Left cardiac atrium (tissue), 4 donors: Measurements from ENCODE around the gene NCOA7. TPM values are rescaled to one million over a fixed set of nuclear protein-coding genes. Genes with fewer than 3 reads are reported as not detected.

ENCODE experiments used
- ATAC-seq, 2 donors: fragments of 200-7000 bp; cut with Tn5 transposase; one replicate each; pipeline ENCODE4 v1.9.1; 2020; ENCODE audit warnings: mild to moderate bottlenecking in 2 of 2, moderate library complexity in 2 of 2
- DNase-seq: peaks from one replicate; pipeline ENCODE4 v3.0.0-alpha.2; 2020
- intact Hi-C, 2 donors: fragments of 100-400 bp; cut with DNase I; formaldehyde crosslinking; loops; one replicate each; pipeline versions ENCODE4 v1.14.1 to v1.15.1; 2022 to 2023
- total RNA-seq, 2 donors: library from RNA; stranded (reverse); fragmentation: NEBNext Ultra II Directional; extraction: Animal tissue kit (Norgen Biotek cat#: 25700); gene quantifications; one replicate each; pipeline ENCODE4 v1.2.1, GENCODE V29; 2021
- donor health status: DM: no; HTN: yes; CAD: no.
- donor health status: DM: no; HTN: yes; CAD: no; lungs with severe emphysema.
- donor health status: DM: yes; HTN: yes; CAD: no.
- donor health status: Dilated cardiomyopathy.

The NCOA7 gene
- total RNA-seq, 2 donors from 2014 or later: 18.4 to 24.8 TPM

- peak in 1 of 2 donors; percentile 36 for ATAC-seq
- no peak for DNase-seq
- intact Hi-C loops: loop anchor here (2.0 to 10.0 kb wide), 3 partner anchors 173 to 191 kb away; partner anchors contain the start of gene HINT3 (in 2 of the 2)
Measured at GRCh38 chr6:125781314-125781868, 9.4 kb upstream of the NCOA7 start.

DNA sequence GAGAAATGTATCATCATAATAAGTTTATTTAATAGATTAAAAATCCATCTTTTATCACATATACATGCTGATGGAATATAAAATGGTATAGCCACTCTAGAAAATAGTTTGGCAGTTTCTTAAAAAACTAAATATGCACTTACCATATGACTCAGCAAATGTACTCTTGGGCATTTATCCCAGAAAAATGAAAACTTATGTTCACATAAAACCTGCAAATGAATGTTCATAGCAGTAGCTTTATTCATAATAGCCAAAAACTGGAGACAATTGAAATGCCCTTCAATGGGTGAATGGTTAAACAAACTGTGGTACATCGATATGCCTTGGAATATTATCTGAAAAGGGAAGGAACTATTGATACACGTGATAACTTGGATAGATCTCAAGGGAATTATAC is 6.4 kb upstream of the NCOA7 start:
- DNase-seq (no peak), ATAC-seq (no peak)
- intact Hi-C loops: loop anchor here (5.0 to 10.0 kb wide), 2 partner anchors 170 to 188 kb away; partner anchors contain the start of gene HINT3 (in 1 of the 2)

- intact Hi-C loops: loop anchor here in 1 of 2 donors (10.0 kb wide), 1 partner anchor 167 kb away; the partner anchor contains the start of gene HINT3
- ATAC-seq (no peak), DNase-seq (no peak)
Measured at GRCh38 chr6:125787791-125788190, 3.0 kb upstream of the NCOA7 start.

- ATAC-seq: no peak
- intact Hi-C loops: loop anchor here in 1 of 2 donors (10.0 kb wide), 1 partner anchor 166 kb away; the partner anchor contains the start of gene HINT3
Measured at GRCh38 chr6:125789167-125789566, 1.6 kb upstream of the NCOA7 start.

GRCh38 chr6:125789576-125790357 is 993 bp upstream of the NCOA7 start:
- intact Hi-C loops: loop anchor here in 1 of 2 donors (10.0 kb wide), 1 partner anchor 165 kb away; the partner anchor contains the start of gene HINT3
- peak; percentile 45 for DNase-seq
- peak; percentile 23 to 31 for ATAC-seq

More at GRCh38 chr6:125789167-125789566, 1.6 kb upstream of the NCOA7 start:
- no peak for DNase-seq

- intact Hi-C loops: no loop called here
- peak; percentile 34 to 62 for ATAC-seq
- DNase-seq: peak; percentile 44
Measured at GRCh38 chr6:125791151-125791819, 525 bp downstream of the NCOA7 start.

DNA sequence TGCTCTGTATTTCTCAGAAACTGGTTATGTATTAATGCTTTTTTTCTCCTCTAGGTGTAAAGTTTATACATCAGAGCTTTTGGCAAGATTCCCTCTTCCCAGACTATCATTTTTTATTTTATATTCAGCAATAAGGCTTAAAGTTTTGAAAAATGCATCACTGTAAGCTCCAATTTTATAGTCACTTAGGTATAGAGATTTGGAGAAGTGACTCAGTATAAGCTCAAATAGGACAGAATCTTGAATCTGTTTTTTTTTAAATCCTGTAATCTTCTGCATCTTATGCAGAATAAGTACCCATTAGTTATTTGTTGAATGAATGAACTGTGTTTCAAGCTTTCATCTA is 1.0 kb downstream of the NCOA7 start:
- no peak for ATAC-seq
- intact Hi-C loops: no loop called here
- DNase-seq: no peak

GRCh38 chr6:125792172-125792571 is 1.4 kb downstream of the NCOA7 start:
- intact Hi-C loops: no loop called here
- DNase-seq: no peak
- ATAC-seq: no peak

GRCh38 chr6:125792680-125793079 is 1.9 kb downstream of the NCOA7 start:
- no peak for ATAC-seq
- intact Hi-C loops: no loop called here
- DNase-seq: no peak

DNA sequence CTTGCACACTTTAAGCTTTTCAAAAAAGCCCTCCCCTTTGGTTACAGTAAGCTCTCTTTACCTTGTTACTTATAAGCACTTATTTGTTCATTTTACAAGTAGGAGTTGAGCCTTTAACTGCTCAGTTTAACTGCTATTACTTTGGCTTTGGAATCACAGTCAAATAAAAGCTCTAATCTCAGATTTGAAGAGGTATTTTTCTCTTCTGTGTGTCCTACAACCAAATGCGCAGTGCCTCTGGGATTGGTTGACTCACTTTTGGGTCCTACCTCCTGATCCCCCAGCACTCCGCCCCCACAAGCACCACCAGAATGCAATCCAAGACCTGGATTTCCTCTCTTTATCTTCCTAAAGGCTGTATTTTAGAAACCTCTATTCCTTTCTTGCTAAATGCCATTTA is 2.5 kb downstream of the NCOA7 start:
- intact Hi-C loops: no loop called here
- ATAC-seq (no peak), DNase-seq (no peak)

GRCh38 chr6:125793863-125794262 is 3.1 kb downstream of the NCOA7 start:
- intact Hi-C loops: no loop called here
- ATAC-seq (no peak), DNase-seq (no peak)

GRCh38 chr6:125794342-125795137 is 3.8 kb downstream of the NCOA7 start:
- ATAC-seq (no peak), DNase-seq (no peak)
- intact Hi-C loops: no loop called here

GRCh38 chr6:125795301-125795700 is 4.5 kb downstream of the NCOA7 start:
- DNase-seq: no peak
- intact Hi-C loops: no loop called here
- ATAC-seq: no peak

- DNase-seq: no peak
Measured at GRCh38 chr6:125797120-125797885, 6.5 kb downstream of the NCOA7 start.

GRCh38 chr6:125797886-125798444 is 7.2 kb downstream of the NCOA7 start:
- no peak for DNase-seq
- ATAC-seq: no peak
- intact Hi-C loops: no loop called here

More at GRCh38 chr6:125797120-125797885, 6.5 kb downstream of the NCOA7 start:
- intact Hi-C loops: no loop called here
- ATAC-seq: no peak

GRCh38 chr6:125798734-125799508 is 8.2 kb downstream of the NCOA7 start:
- DNase-seq: no peak
- intact Hi-C loops: no loop called here
- ATAC-seq: no peak

GRCh38 chr6:125802383-125802782 is 11.6 kb downstream of the NCOA7 start:
- intact Hi-C loops: no loop called here
- DNase-seq (no peak), ATAC-seq (no peak)
